NCI-H1105 treated with DMSO at 0.1 percent for 48 hours (cell line): ENCODE data around the gene FGF18.

Source experiments
- DNase-seq: peaks from one replicate; lab custom pipeline; 2025; lab: John Stamatoyannopoulos, UW

The FGF18 gene

GRCh38 chr5:171422902-171423663 lies 3.6 kb downstream of the FGF18 start:
- no peak for DNase-seq

- no peak for DNase-seq
Measured at GRCh38 chr5:171424726-171425125, 5.3 kb downstream of the FGF18 start.

GRCh38 chr5:171425596-171426244 lies 6.3 kb downstream of the FGF18 start:
- no peak for DNase-seq

GRCh38 chr5:171426266-171426665 lies 6.8 kb downstream of the FGF18 start:
- no peak for DNase-seq

DNA sequence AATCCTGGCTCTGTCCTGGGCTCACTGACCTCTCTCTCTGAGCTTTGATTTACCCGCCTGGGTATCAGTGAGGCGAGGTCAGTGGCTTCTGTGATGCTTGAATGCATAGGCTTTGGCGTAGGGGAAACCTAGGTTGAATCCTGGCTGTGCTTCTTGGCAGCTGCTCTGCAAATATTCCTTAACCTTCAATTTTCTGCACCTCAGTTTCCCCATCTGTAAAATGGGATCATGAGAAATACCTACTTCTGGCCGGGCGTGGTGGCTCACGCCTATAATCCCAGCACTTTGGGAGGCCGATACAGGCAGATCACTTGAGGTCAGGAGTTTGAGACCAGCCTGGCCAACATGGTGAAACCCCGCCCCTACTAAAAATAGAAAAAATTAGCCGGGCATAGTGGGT lies 7.2 kb downstream of the FGF18 start:
- no peak for DNase-seq

- no peak for DNase-seq
Measured at GRCh38 chr5:171427318-171428167, 8.1 kb downstream of the FGF18 start.

GRCh38 chr5:171428168-171428696 lies 8.8 kb downstream of the FGF18 start:
- no peak for DNase-seq

- DNase-seq, result no peak
Measured at GRCh38 chr5:171428809-171429542, 9.5 kb downstream of the FGF18 start.

GRCh38 chr5:171429543-171429910 lies 10.1 kb downstream of the FGF18 start:
- DNase-seq, result no peak

DNA sequence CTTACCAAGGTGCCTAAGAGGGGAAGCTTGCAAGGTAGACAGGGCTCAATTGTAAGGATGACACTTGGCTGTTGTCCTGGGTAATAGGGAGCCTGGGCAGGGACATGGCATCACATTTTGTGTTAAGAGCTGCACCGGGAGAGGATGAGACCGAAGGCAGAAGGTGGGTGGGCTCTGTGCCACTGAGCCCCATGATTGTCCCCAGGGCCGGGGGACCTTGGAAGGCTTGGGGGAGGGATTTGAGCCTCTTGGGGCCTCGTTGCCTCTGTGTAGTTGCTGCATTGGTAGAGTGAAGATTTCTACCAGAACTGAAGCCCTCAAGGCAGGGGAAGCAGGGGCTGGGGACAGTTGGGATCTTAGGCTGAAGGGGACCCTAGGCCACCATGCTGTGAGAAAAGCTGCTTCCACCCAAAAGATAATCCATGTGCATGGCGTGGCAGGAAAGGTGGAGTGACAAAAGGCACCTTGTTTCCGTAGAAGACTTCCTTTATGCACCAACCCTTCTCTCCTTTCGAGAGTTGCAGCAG lies 11.9 kb downstream of the FGF18 start:
- no peak for DNase-seq

GRCh38 chr5:171432076-171432475 lies 12.6 kb downstream of the FGF18 start:
- no peak for DNase-seq

DNA sequence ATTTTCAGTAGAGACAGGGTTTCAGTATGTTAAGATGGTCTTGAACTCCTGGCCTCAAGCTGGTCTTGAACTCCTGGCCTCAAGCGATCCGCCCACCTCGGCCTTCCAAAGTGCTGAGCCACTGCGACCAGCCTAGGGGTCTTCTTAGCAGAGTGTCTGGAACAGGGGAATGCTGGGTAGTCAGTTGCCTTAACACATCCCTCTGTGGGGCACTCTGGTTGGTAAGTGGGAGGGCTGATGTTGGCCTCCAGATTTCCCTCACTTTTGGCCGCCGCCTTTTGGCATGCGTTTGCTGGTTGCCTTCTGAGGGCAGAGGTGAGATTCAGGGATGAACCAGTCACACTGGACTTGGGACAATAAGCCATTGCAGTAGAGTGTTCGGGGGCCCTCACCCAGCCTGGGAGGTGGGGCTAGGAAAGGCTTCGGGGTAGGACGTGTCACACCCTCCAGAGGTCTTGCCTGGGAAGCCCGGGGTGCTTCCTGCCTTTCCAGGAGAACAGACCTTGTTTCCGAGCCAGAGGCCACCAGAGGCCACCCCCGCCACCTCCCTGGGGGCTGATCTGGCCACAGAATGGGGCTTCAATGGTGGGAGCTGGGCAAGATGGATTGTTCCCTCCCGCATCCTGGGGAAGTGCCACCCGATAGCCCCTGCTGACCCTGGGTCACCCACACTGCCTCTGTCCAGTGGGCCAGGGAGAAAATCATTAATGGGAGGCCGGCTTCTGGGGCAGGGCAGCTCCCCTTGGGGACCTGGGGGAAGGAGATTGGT lies 13.3 kb downstream of the FGF18 start:
- no peak for DNase-seq

GRCh38 chr5:171433352-171433698 lies 13.9 kb downstream of the FGF18 start:
- DNase-seq, result no peak

- no peak for DNase-seq
Measured at GRCh38 chr5:171433982-171434676, 14.7 kb downstream of the FGF18 start.

DNA sequence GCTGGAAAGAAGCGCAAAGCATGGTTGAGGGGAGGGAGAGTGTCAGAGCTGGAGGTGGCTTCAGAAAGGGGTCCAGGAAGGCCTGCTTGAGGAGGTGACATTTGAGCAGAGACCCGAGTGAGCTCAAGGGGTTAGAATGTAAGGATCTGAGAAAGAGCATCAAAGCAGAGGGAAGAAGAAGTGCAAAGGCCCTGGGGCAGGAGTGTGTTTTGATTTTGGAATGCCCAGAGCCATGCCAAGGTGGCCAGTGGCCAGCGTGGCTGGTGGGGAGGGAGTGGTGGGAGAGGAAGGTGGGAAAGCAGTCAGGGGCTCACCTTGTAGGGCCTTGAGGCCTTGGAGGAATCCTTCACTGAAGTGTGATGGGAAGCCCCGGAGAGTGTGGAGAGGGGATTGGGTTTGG lies 15.4 kb downstream of the FGF18 start:
- no peak for DNase-seq

- no peak for DNase-seq
Measured at GRCh38 chr5:171435908-171436307, 16.5 kb downstream of the FGF18 start.

GRCh38 chr5:171436804-171437285 lies 17.4 kb downstream of the FGF18 start:
- no peak for DNase-seq

- no peak for DNase-seq
Measured at GRCh38 chr5:171437286-171437821, 17.9 kb downstream of the FGF18 start.

- DNase-seq, result no peak
Measured at GRCh38 chr5:171438738-171439137, 19.3 kb downstream of the FGF18 start.

DNA sequence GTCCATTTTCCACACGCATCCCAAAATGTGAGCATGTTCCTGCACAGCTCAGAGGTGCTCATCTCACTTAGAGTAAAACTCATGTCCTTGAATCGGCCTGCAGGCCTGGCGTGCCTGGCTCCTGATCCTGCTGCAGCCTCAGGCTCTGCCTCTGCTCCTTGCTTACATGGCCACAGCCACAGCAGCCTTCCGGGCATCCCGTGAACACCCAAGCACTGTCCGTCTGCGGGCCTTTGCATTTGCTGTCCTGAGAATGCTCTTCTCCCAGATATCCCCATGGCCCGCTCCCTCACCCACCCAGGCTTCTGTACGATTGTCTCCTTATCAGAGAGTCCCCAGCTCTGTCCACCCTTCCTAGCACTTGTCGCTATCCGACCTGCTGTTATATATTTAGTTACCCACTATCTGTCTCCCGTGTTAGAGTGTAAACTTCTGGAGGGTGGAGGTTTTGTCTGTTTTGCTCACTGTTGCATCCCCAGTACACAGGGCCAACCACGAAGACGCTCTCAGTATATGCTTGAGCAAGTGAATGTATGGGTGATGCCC lies 21.9 kb downstream of the FGF18 start:
- DNase-seq, result no peak
